GM19023 (cell line): Measurements from ENCODE around the gene ZNF565.
"Not testable (repeated sequence)": the region's sequence is repeated elsewhere in the genome, so short reads cannot be mapped to it uniquely, and the experiment has no call there.

ENCODE experiments used
- ATAC-seq: cut with Tn5 transposase; IDR thresholded peaks from one replicate; pipeline ENCODE4 v1.9.1; 2021; ENCODE audit warnings: mild to moderate bottlenecking, moderate library complexity; ENCODE audit not compliant: unreplicated experiment

ZNF565 gene

DNA sequence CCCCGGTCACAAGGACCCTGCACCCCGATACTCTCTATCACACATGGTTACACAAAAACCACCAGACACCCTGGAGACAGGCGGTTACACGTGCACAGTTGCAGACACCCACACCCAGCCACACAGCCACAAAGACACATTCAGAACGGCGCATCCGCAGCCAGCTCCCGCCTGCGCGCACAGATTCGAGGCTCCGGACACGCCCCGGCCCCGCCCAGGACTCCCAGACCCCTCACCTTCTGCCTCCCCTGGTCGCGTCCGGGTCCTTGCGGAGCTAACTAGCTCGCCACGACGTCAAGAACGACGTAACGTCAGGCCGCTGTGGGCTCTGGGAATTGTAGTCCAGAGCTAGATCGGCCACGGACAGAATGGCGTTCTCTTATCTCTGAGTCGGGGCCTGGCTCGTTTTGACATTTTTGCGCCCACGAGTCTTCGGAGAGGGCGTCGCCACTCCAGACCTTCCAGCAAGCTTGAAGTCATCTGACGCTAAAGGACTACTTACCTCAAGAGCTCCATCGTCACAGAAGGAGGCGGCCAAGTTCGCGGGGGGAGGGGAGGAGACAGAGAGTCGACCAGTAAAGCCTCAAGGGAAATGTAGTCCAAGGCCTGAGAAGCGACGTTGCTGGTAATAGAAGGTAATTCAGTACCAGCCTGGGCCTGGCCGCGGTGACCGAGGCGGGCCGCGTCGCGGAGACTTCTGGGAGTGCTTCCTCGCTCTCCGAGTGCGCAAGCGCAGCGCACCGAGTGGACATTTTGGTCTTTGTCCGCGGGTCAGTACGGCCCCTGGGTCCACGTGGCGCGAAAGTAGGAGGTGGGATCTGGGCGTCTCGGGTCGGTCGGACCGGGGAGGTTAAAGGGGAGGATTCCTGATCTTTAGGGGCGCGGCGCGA, at the start of gene ZNF565, which contains the start of gene ZNF146:
Gene ZNF565, minus strand, starts transcription at position 280 of the 890 bp plus-strand sequence. CDS start 12,680 bp downstream, outside the sequence.
Gene ZNF146, plus strand, starts transcription at position 721 of the 890 bp plus-strand sequence. CDS start 21,335 bp downstream, outside the sequence.
- peak; percentile 88 for ATAC-seq

DNA sequence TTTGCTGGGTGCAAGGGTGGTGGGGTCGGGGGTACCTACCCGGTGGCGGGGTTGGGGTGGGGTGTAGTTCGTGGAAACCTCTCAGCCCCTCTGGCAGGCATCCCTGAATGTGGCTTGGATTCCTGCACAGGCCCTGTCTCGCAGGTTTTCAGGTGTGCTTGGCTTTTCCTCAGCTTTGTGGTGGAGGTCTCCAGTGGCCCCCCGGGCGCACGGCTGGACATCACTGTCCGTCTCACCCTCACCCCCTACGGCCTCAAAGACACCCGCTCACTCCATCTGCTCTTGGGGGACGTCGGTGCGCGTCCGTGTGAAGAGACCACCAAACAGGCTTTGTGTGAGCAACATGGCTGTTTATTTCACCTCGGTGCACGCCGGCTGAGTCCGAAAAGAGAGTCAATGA, 44.7 kb upstream of the ZNF565 start:
- no peak for ATAC-seq

DNA sequence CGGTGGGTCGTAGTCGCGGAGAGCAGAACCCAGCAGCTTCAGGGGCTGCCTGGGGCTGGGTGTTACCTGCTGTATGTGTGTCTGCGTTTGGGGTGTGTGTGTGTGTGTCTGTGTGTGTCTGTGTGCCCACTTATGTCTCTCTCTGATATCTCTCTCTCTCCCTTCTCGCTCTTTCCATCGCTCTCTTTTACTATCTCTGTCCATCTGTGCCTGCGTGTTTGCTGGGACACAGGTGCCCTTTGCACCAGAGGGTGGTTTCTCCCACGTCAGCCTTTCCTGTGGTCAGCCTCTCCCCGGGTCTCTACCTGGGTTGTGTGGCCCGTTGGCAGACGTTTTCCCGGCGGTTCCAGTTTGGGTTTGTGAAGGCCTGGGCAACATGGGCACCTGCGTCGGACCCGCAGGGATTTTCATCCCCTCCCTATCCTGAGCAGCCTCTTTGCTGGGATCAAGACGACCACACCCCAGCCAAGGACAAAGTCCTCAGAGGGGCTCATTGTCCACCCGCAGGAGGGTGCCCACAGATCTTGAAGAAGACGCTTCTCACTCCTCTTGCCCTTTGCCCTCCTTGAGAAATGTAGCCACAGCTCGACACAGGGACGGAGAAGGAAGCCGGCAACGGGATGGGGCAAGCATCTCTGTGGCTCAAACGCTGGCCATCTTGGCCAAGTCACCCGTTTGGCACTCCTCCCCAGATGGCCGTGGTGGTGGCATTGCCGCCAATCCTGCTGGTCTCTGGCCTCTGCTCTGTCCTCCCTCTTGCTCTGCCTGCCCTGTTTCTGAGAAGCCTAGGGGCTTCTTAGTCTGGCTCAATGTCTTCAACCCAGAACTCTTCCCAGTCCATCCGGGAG, 43.8 kb upstream of the ZNF565 start:
- no peak for ATAC-seq

DNA sequence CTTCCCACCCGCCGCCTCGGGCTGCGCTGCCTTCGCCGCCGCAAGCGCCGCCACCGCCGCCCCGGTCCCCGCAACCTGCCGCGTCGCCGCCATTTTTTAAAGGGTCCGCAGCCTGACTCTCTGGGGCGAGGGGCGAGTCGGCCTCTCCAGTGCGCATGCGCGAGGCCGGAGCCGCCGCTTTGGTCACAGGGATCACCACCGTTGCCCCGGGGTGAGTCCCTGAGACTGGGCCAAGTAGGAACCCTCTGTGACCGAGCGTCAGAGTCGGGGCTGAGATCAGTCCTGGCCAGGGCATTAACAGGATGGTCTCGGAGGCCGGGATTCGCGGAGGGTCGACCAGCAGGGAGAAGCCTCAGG, 43.0 kb upstream of the ZNF565 start:
- no peak for ATAC-seq

DNA sequence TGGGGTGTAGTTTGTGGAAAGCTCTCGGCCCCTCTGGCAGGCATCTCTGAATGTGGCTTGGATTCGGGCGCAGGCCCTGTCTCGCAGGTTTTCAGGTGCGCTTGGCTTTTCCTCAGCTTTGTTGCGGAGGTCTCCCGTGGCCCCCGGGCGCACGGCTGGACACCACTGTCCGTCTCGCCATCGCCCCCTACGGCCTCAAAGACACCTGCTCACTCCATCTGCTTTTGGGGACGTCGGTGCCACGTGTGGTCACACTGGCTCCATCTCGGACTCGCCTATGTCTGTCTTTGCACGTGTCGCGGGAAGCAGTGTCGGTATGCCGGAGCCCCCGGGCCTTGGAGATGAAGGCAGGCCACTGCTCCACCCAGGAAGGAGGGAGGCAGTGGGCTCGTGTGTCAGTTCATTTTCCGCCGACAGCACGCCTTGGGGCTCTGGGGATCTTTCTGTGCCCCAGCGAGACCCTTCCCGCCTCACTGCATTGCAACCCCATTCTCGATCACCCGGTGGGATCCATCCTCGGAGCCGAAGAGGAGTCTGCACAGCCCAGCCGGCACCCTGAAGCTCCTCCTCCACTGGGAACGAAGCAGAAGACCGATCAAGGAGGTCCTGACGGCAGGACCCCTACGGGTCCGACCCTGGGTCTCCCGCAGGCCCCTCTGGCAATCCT, 42.5 kb upstream of the ZNF565 start:
- no peak for ATAC-seq

DNA sequence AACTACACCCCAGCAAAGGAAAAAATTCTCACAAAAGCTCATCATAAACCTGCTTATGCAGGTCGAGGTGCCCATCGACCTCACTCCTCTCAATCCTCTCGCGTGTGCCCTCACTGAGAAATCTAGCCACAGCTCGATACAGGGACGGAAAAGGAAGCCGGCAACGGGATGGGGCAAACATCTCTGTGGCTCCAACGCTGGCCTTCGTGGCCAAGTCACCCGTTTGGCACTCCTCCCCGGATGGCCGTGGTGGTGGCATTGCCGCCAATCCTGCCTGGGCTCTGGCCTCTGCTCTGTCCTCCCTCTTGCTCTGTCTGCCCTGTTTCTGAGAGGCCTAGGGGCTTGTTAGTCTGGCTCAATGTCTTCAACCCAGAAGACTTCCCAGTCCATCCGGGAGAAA, 41.6 kb upstream of the ZNF565 start:
- ATAC-seq, result no peak

DNA sequence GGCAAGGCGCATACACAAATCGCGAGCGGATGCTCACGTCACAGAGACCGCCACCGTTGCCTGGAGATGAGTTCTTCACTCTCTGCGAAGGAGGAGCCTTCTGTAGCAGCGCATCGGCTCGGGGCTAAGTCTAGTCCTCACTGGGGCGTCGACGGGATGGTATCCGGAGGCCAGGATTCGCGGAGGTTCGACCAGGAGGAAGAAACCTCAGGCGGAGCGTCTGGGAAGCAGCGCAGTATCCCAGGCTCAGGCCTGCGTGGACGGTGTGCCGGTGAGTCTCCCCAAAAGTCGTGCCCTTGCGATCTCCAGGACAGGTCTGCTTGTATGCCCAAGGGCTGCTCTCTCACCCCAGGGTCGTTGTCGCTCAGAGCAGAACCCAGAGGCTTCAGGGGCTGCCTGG, 40.9 kb upstream of the ZNF565 start:
- no peak for ATAC-seq

DNA sequence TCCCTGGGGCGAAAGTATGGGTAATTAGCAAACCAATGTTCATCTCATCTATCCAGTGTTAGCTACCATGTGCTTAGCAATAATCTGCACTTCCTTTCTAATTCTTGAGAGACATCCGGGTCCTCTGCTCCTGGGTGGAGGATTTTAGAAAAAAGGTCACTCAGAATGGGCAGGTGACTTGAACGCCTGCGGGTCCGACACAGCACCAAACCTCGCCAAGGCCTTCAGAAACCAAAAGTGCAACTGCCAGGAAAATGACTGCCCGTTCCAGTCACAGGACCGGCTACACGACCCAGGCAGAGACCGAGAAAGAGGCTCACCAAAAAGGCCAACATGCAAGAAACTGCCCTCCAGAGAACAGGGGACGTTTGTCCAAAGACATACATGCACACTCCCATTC, 40.4 kb upstream of the ZNF565 start:
- no peak for ATAC-seq

DNA sequence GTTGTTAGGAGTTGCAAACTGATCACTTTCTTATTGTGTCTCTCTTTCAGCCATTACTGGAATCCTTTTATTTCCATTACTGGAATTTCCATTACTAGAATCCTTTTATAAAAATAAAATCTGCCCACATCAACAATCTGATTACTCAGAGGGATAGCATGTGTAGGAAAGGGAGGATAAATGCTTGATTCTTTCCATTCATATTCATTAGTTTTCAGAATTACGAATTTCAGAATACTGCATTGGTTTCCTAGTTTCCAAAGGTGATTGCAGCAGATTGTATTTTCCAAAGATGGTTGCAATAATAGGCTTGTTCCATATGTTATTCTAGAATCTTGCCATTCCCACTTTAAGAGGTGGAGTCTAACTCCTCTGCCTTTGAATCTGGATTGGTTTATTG, 37.6 kb upstream of the ZNF565 start:
- no peak for ATAC-seq

DNA sequence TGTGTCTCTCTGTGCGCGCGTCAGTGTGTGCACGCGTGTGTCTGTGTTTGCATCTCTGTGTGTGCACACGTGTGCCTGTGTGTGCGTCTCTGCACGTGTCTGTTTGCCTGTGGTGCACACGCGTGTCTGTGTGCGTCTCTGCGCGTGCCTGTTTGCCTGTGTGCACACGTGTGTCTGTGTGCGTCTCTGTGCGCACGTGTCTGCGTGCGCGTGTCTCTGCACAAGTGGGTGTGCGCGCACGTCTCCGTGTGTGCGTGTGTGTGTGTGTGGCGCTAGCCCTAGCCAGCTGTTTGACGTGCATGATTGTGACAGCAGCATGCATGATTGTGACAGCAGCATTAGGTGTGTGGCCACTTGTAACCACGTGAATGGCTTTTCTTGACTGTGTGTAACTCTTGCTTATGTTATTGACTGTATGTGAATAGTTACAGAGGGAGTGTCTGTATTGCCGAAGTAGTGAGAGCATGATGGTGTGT, 31.6 kb upstream of the ZNF565 start:
- no peak for ATAC-seq

DNA sequence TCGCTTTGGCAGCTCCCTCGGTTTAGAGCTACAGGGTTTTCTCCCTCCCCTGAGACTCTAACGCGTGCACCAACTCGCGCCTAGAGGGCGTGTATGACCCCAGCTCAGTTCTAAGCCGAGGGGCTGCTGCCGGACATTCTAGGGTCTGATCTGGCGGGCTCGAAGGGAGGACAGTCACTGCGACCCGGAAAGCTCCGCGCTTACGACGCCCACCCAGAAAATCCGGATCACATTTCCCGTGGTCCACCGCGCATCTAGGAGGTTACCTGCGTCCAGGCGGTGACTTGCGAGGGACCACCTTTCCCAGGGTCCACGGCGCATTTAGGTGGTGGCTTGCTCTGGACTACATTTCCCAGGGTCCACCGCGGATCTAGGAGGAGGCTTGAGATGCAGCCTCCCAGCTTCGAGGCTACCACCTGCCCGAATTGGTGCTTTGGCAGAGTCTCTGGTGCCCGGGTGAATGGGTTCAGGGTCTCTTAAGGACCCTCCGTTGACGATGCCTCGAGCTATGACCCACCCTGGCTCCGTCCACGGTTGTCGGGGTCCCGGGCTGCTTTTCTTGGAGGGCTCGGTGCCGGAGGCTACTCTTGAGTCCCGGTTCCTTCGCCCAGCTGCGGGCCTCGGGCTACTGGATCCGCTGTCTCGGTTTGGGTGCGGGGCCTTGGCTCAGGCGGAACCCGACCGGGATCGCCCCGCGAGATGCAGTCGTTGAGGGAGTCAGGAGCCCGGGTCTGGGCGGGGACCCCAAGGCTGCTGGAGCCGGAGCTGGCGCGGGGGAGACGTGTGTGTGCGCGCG, 30.9 kb upstream of the ZNF565 start:
- ATAC-seq, result no peak

DNA sequence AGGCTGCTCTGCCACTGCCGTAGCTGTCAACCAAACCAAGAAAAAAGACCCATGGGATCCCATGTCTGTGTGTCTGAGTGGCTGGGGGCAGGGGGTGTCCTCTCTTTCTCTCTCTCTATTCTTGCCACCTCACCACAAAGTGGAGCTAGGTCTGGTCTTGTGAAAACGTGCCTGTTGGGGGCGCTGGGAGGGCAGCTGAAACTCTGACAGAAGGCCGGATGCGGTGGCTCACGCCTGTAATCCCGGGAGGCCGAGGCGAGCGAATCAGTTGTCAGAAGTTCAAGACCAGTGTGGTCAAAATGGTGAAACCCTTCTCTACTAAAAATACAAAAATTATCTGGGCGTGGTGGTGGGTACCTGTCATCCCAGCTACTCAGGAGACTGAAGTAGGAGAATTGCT, 29.6 kb upstream of the ZNF565 start:
- ATAC-seq, result no peak

DNA sequence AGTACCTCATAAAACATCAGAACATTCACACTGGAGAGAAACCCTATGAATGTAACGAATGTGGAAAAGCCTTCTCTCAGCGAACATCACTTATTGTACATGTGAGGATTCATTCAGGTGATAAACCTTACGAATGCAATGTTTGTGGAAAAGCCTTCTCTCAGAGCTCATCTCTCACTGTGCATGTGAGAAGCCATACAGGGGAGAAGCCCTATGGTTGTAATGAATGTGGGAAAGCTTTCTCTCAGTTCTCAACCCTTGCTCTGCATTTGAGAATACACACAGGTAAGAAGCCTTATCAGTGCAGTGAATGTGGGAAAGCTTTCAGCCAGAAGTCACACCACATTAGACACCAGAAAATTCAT, 22.5 kb upstream of the ZNF565 start:
- ATAC-seq, result no peak

DNA sequence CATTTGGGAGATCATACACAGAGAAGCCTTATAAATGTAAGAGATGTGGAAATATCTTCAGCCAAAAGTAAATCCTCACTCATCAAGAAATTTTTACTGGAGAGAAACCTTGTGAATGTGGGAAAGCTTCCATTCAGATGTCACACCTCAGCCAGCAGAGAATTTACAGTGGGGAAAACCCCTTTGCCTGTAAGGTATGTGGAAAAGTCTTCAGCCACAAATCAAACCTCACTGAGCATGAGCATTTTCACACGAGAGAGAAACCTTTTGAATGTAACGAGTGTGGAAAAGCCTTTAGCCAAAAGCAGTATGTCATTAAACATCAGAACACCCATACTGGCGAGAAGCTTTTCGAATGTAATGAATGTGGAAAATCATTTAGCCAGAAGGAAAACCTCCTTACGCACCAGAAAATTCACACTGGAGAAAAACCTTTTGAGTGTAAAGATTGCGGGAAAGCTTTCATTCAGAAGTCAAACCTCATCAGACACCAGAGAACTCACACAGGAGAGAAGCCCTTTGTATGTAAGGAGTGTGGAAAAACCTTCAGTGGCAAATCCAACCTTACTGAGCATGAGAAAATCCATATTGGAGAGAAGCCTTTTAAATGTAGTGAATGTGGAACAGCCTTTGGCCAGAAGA, 22.0 kb upstream of the ZNF565 start:
- ATAC-seq, result no peak

DNA sequence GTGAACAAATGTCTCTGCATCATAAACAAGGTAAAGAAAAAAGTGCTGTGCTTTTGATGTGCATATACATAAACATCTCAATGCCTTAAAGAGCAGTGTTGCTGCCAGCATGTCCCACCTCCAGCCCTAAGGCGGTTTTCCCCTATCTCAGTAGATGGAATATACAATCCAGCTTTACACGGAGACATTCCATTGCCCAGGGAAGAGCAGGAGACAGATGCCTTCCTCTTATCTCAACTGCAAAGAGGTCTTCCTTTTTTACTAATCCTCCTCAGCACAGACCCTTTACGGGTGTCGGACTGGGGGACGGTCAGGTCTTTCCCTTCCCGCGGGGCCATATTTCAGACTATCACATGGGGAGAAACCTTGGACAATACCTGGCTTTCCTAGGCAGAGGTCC, 19.2 kb upstream of the ZNF565 start:
- not testable (repeated sequence) for ATAC-seq

DNA sequence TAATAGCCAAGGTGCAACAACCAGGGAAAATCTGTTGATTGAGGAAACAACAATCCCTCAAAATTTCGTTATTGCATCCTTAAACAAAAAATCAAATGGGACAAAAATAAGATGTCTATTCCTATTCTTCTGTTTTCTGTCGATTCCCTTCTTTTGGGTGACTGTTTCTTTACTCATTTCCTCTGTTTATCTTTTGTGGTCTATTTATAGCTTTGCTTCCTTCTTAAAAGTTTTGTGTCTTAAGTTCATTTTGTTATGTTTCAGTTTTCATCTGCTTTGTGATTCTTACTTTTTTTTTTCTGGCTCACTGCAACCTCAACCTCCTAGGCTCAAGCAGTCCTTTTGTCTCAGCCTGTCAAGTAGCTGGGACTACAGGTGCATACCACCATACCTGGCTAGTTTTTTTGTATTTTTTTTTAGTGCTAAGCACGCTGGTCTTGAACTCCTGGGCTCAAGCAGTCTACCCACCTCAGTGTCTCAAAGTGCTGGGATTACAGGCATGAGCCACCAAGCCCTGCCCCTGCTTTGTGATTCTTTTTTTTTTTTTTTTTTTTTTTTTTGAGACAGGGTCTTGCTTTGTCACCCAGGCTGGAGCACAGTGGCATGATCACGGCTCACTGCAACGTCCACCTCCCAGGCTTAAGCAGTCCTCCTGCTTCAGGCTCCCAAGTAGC, 10.9 kb upstream of the ZNF565 start:
- no peak for ATAC-seq

DNA sequence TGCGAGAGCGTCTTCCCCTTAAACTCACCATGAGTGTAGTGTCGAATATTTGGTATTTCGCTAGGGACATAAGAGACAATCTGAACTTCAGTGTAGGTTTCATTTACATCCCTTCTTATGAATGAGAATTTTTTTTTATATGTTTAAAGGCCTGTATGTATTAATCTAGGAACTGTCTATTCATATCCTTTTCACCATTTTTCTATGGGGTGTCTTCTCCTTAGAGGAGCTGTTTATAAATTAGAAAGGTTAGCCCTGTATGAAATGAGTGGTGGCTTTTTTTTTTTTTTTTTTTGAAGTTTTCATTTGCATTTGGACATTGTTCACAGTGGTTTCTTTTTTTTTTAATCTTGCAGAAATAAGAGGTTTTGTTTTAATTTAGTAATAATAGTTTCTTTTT, 8.0 kb upstream of the ZNF565 start:
- no peak for ATAC-seq

DNA sequence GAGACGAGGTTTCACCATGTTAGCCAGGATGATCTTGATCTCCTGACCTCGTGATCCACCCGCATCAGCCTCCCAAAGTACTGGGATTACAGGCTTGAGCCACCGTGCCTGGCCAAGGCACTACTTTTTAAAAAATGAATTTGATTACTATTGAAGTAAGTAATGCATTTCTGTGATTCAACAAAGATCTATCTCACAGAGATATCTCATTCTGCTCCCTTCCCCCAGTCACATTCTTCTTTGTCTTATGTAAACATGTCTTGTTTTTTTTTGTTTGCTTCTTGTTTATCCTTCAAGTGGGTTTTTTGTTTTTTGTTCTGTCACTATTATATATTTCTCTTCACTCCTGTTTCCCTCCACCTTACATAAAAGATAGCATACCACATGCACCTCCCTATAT, 7.0 kb upstream of the ZNF565 start:
- no peak for ATAC-seq
